Heart left ventricle (tissue), 16 donors: Measurements from ENCODE around the gene PHF20. TPM values are rescaled to one million over a fixed set of nuclear protein-coding genes. Genes with fewer than 3 reads are reported as not detected.

Experiments
- ATAC-seq, 4 donors: fragments of 200-7000 bp; cut with Tn5 transposase; one replicate each; pipeline ENCODE4 v1.9.1; 2020 to 2022; ENCODE audit warnings: moderate library complexity in 4 of 4, mild to moderate bottlenecking in 3 of 4, moderate number of reproducible peaks in 1 of 4
- DNase-seq, 5 donors: peaks; one replicate each; pipeline ENCODE4 v3.0.0-alpha.2; 2020
- H3K27ac ChIP-seq, 12 donors: fragments of 200-600 bp; sonication (generic) in 4 of 12; one replicate each; pipeline versions ENCODE4 v1.5.0 to v1.8.0; 2016 to 2022; ENCODE audit warnings: mild to moderate bottlenecking in 2 of 12
- H3K27me3 ChIP-seq, 9 donors: fragments of 200-600 bp; sonication (generic) in 2 of 9; one replicate each; pipeline versions ENCODE4 v1.5.1 to v1.8.0; 2016 to 2022; ENCODE audit warnings: mild to moderate bottlenecking in 3 of 9
- H3K36me3 ChIP-seq, 9 donors: fragments of 200-600 bp; sonication (generic) in 2 of 9; one replicate each; pipeline versions ENCODE4 v1.5.0 to v1.8.0; 2018 to 2022; ENCODE audit warnings: mild to moderate bottlenecking in 2 of 9
- H3K4me1 ChIP-seq, 12 donors: fragments of 200-600 bp; sonication (generic) in 4 of 12; one replicate each; pipeline versions ENCODE4 v1.5.0 to v1.8.0; 2016 to 2022; ENCODE audit warnings: mild to moderate bottlenecking in 3 of 12
- H3K4me3 ChIP-seq, 12 donors: fragments of 200-600 bp; sonication (generic) in 4 of 12; one replicate each; pipeline versions ENCODE4 v1.5.0 to v1.8.0; 2017 to 2022; ENCODE audit warnings: mild to moderate bottlenecking in 9 of 12, moderate library complexity in 4 of 12
- H3K9me3 ChIP-seq, 12 donors: fragments of 200-600 bp; sonication (generic) in 4 of 12; one replicate each; pipeline versions ENCODE4 v1.5.0 to v1.8.0; 2016 to 2022; ENCODE audit warnings: mild to moderate bottlenecking in 1 of 12
- POLR2A ChIP-seq, 2 donors: fragments of 450-650 bp; IDR thresholded peaks; one replicate each; pipeline ENCODE4 v1.6.1; 2017; ENCODE audit warnings: antibody characterized with exemption in 2 of 2, mild to moderate bottlenecking in 2 of 2, moderate library complexity in 2 of 2
- WGBS, 4 donors: extraction: QIAGEN DNeasy Blood & Tissue Kit in 2 of 4; methylation state at CpG; one replicate each; pipeline versions ENCODE4 v1.1.5 to v1.1.7; 2013 to 2018; 5-methylcytosine and 5-hydroxymethylcytosine counted together
- intact Hi-C, 10 donors: fragments of 100-400 bp; cut with DNase I; formaldehyde crosslinking; loops; one replicate each; pipeline versions ENCODE4 v1.11.1 to v1.14.2; 2022
- polyA plus RNA-seq, 2 donors: library from polyadenylated mRNA; stranded (reverse); fragments of 200-250 nt; gene quantifications; one replicate each; pipeline ENCODE4 v1.2.3, GENCODE V29; 2013
- total RNA-seq, 9 donors: library from RNA; depleted of rRNA in 2 of 9; stranded (reverse); fragments of >200 nt in 2 of 9; fragmentation: NEBNext Ultra II Directional in 3 of 9; extraction: Animal tissue kit (Norgen Biotek cat#: 25700) in 3 of 9; gene quantifications; one replicate each; pipeline versions ENCODE4 v1.1.0 to v1.2.4, GENCODE V29; 2016 to 2023
- TF ChIP-seq, protein P1 (sequence below), 12 donors: fragments of 200-600 bp; sonication (generic) in 4 of 12; IDR thresholded peaks; one replicate each; pipeline versions ENCODE4 v1.5.0 to v1.8.0; 2018 to 2022; ENCODE audit warnings: antibody characterized with exemption in 12 of 12, mild to moderate bottlenecking in 5 of 12
- donor health status: ischemic (EF 13 %, LVEDD 7.1; RV severe dilation, severe dysfunction).
- donor health status: healthy with polysubstance abuse.
- donor health status: DM: no; HTN: yes; CAD: no.
- donor health status: DM: no; HTN: no; CAD: no.
- donor health status: ischemic (EF 25% LVEDD 6.9; RV normal size, moderate dysfunction).
- donor health status: ischemic (EF 25% LVEDD 5.7; RV mildly dilated, moderate dysfunction).
- donor health status: healthy.
- donor health status: DM: yes; HTN: yes; CAD: no.
- donor health status: ischemic (EF 35%, LVEDD 5.7; RV mildly dilated, moderate dysfunction).
- donor health status: nonischemic (EF 11% LVEDD 7.7; RV severe dilation, severe dysfunction).
- donor health status: DM: yes; HTN: yes; CAD: no.
- donor health status: PGD.
- donor health status: ischemic (EF 29% LVEDD 5.4; RV normal size, mild dysfunction).
- donor health status: nonischemic (EF 23%, LVEDD 6.1; RV moderate dilation, normal function).

PHF20 gene
- total and polyA plus RNA-seq, 11 donors = 25.8 to 48.9 (median 36.5) TPM

DNA sequence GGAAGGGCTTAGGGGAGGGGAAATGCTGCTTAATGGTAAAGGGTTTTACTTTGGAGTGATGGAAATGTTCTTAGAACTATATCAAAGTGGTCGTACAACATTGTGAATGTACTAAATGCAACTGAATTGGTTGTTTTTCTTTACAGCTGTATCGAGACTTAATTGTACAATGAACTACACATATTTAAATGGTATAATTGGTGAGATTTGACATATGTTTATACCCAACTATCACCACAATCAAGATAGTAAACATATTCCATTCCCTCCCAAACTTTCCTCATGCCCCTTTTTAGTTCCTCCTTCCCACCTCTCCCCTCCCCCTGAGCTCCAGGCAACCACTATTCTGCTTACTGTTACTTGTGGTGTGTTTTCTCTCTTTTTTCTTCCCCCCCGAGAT, 138.4 kb downstream of the PHF20 start:
- ATAC-seq (no peak), DNase-seq (no peak)
- peaks cover 0 to 47% (median 31%) of the 10 kb centered on the region in 9 donors for H3K36me3 ChIP-seq
- H3K4me3 ChIP-seq = no peak overlapping the region
- H3K27me3 ChIP-seq = no peaks in the 10 kb centered on the region
- no peak for TF ChIP-seq POLR2A (IDR thresholded peaks at IDR 0.05)
- TF ChIP-seq, protein P1, sequence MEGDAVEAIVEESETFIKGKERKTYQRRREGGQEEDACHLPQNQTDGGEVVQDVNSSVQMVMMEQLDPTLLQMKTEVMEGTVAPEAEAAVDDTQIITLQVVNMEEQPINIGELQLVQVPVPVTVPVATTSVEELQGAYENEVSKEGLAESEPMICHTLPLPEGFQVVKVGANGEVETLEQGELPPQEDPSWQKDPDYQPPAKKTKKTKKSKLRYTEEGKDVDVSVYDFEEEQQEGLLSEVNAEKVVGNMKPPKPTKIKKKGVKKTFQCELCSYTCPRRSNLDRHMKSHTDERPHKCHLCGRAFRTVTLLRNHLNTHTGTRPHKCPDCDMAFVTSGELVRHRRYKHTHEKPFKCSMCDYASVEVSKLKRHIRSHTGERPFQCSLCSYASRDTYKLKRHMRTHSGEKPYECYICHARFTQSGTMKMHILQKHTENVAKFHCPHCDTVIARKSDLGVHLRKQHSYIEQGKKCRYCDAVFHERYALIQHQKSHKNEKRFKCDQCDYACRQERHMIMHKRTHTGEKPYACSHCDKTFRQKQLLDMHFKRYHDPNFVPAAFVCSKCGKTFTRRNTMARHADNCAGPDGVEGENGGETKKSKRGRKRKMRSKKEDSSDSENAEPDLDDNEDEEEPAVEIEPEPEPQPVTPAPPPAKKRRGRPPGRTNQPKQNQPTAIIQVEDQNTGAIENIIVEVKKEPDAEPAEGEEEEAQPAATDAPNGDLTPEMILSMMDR (IDR thresholded peaks at IDR 0.05) = no peak
- peaks cover 0 to 30% (median 12%) of the 10 kb centered on the region in 12 donors for H3K4me1 ChIP-seq
- H3K9me3 ChIP-seq = no peaks in the 10 kb centered on the region
- 96 to 99% (median 97%) methylated on average over 3 of the region's 3 CpGs for WGBS, 4 donors
- no peak overlapping the region for H3K27ac ChIP-seq
- intact Hi-C loops = no loop called here

DNA sequence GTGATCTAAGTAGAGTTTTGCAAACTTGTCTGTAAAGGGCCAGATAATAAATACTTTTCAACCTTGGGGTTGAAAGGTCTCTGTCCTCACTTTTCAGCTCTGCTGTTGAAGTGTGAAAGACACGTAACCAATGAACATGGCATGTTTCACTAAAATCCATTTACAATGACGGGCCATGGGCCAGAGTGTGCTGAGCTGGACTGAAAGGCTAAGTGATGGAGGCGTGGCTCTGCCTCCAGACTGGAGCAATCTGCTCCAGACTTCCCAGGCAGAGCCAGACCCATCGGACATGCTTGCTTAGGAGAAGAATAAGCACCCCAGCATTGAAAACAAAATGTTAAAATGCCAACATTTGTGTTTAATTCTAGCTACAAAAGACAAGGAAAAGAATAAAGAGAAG, 141.1 kb downstream of the PHF20 start:
- no peak for ATAC-seq
- intact Hi-C loops = no loop called here
- Histone ChIP-seq H3K4me1 (peaks cover 0 to 9% (median under 1%) of the 10 kb centered on the region in 12 donors), H3K9me3 (no peaks in the 10 kb centered on the region), H3K4me3 (no peak overlapping the region), H3K36me3 (peaks cover 0 to 68% (median 58%) of the 10 kb centered on the region in 9 donors), H3K27ac (no peak overlapping the region), H3K27me3 (no peaks in the 10 kb centered on the region)
- DNase-seq = no peak
- whole genome bisulfite sequencing, 4 donors = 72 to 87% (median 78%) methylated on average over 4 of the region's 4 CpGs
- TF ChIP-seq POLR2A (IDR thresholded peaks at IDR 0.05) = no peak
- TF ChIP-seq, protein P1 (IDR thresholded peaks at IDR 0.05) = no peak

- TF ChIP-seq POLR2A (IDR thresholded peaks at IDR 0.05) = no peak
- TF ChIP-seq, protein P1 (IDR thresholded peaks at IDR 0.05) = no peak
- no peaks in the 10 kb centered on the region for H3K4me1 ChIP-seq
- 70 to 78% (median 76%) methylated on average over 3 of the region's 3 CpGs for WGBS, 4 donors
Measured at GRCh38 chr20:35917077-35917476, 145.3 kb downstream of the PHF20 start.

DNA sequence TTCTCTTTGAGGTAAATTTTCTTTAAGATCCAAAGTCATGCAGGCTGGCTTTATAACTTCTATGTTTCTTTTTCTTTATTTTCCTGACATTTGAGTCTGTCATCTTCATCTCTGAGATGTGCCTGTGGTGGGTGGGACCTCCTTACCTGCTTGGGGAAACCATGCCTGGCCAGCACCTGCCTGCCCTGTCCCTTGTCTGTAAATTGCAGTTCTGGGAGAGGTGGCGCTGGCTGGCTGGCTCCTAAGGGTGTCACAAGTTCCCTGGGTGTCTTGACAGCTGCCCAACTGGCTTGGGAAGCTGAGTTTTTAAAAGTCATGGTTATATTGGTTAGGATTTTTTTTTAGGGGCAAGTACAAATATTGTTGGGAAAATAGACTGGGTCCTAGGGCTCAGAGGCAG, 146.2 kb downstream of the PHF20 start:
- Histone ChIP-seq H3K4me1 (no peaks in the 10 kb centered on the region), H3K27me3 (no peaks in the 10 kb centered on the region), H3K36me3 (peaks cover 0 to 98% (median 84%) of the 10 kb centered on the region in 9 donors), H3K27ac (no peak overlapping the region), H3K4me3 (no peak overlapping the region), H3K9me3 (no peaks in the 10 kb centered on the region)
- 67 to 94% (median 77%) methylated on average over 1 of the region's 1 CpG for WGBS, 4 donors
- intact Hi-C loops = no loop called here
- TF ChIP-seq, protein P1 (IDR thresholded peaks at IDR 0.05) = no peak
- TF ChIP-seq POLR2A (IDR thresholded peaks at IDR 0.05) = no peak
- ATAC-seq = no peak
- no peak for DNase-seq

More at GRCh38 chr20:35917077-35917476, 145.3 kb downstream of the PHF20 start:
- no peak overlapping the region for H3K27ac ChIP-seq
- H3K36me3 ChIP-seq = peaks cover 0 to 98% (median 91%) of the 10 kb centered on the region in 9 donors
- intact Hi-C loops = no loop called here
- no peaks in the 10 kb centered on the region for H3K27me3 ChIP-seq
- DNase-seq (no peak), ATAC-seq (no peak)
- no peaks in the 10 kb centered on the region for H3K9me3 ChIP-seq
- H3K4me3 ChIP-seq = no peak overlapping the region
